Central memory CD8-positive, alpha-beta T cell (primary cell): ENCODE measurements around the gene SOAT1.
"Not testable (repeated sequence)": the region's sequence is repeated elsewhere in the genome, so short reads cannot be mapped to it uniquely, and the experiment has no call there.

ENCODE experiments used
- ATAC-seq: fragments of 150-1000 bp; cut with Tn5 transposase; replicated peaks from 2 replicates; pipeline ENCODE4 v1.10.0; 2022; ENCODE audit warnings: mild to moderate bottlenecking, moderate FRiP score, moderate number of reproducible peaks; ENCODE audit not compliant: poor library complexity, severe bottlenecking; ENCODE audit errors: extremely low read depth
- DNase-seq, 2 donors: peaks; one replicate each; pipeline ENCODE4 v3.0.0; 2021; ENCODE audit warnings: low spot score in 2 of 2
- H3K27ac Mint-ChIP-seq: one replicate; pipeline ENCODE4 v1.8.0; 2022; ENCODE audit warnings: low read depth, mild to moderate bottlenecking, moderate library complexity, mixed read lengths
- H3K27me3 Mint-ChIP-seq: one replicate; pipeline ENCODE4 v1.8.0; 2022; ENCODE audit warnings: mixed read lengths
- H3K36me3 Mint-ChIP-seq: one replicate; pipeline ENCODE4 v1.8.0; 2022; ENCODE audit warnings: mild to moderate bottlenecking, moderate library complexity, mixed read lengths; ENCODE audit not compliant: insufficient read depth
- H3K4me1 Mint-ChIP-seq: one replicate; pipeline ENCODE4 v1.8.0; 2022; ENCODE audit warnings: mixed read lengths
- H3K4me3 Mint-ChIP-seq: one replicate; pipeline ENCODE4 v1.8.0; 2022; ENCODE audit warnings: mild to moderate bottlenecking, moderate library complexity, mixed read lengths
- H3K9me3 Mint-ChIP-seq: one replicate; pipeline ENCODE4 v1.8.0; 2022; ENCODE audit warnings: mixed read lengths

Gene SOAT1

GRCh38 chr1:179337942-179338560 lies 44.5 kb downstream of the SOAT1 start:
- Mint-ChIP-seq H3K4me3 (no peak overlapping the region), H3K27ac (no peak overlapping the region), H3K36me3 (peaks cover 42% of the 10 kb centered on the region), H3K27me3 (no peaks in the 10 kb centered on the region), H3K4me1 (peaks cover 6% of the 10 kb centered on the region), H3K9me3 (no peaks in the 10 kb centered on the region)
- no peak for ATAC-seq
- DNase-seq, result no peak

- DNase-seq (no peak), ATAC-seq (no peak)
- Mint-ChIP-seq H3K9me3 (no peaks in the 10 kb centered on the region), H3K4me1 (no peaks in the 10 kb centered on the region), H3K4me3 (no peak overlapping the region), H3K27ac (no peak overlapping the region), H3K27me3 (no peaks in the 10 kb centered on the region), H3K36me3 (peaks cover 54% of the 10 kb centered on the region)
Observed at GRCh38 chr1:179340918-179341317, 47.3 kb downstream of the SOAT1 start.

GRCh38 chr1:179341943-179342547 lies 48.4 kb downstream of the SOAT1 start:
- H3K4me3 Mint-ChIP-seq, result no peak overlapping the region
- H3K9me3 Mint-ChIP-seq, result no peaks in the 10 kb centered on the region
- ATAC-seq (no peak), DNase-seq (no peak)
- no peaks in the 10 kb centered on the region for H3K27me3 Mint-ChIP-seq
- peaks cover 55% of the 10 kb centered on the region for H3K36me3 Mint-ChIP-seq
- no peaks in the 10 kb centered on the region for H3K4me1 Mint-ChIP-seq
- peak overlapping the region; percentile 84 for H3K27ac Mint-ChIP-seq

GRCh38 chr1:179342740-179343404 lies 49.3 kb downstream of the SOAT1 start:
- H3K4me3 Mint-ChIP-seq, result no peak overlapping the region
- H3K9me3 Mint-ChIP-seq, result no peaks in the 10 kb centered on the region
- peaks cover 55% of the 10 kb centered on the region for H3K36me3 Mint-ChIP-seq
- no peaks in the 10 kb centered on the region for H3K27me3 Mint-ChIP-seq
- ATAC-seq (no peak), DNase-seq (no peak)
- no peaks in the 10 kb centered on the region for H3K4me1 Mint-ChIP-seq
- H3K27ac Mint-ChIP-seq, result peak overlapping the region; percentile 84

GRCh38 chr1:179351281-179351680 lies 57.7 kb downstream of the SOAT1 start:
- no peak overlapping the region for H3K4me3 Mint-ChIP-seq
- H3K27me3 Mint-ChIP-seq, result no peaks in the 10 kb centered on the region
- H3K4me1 Mint-ChIP-seq, result peaks cover 11% of the 10 kb centered on the region
- ATAC-seq (no peak), DNase-seq (no peak)
- H3K36me3 Mint-ChIP-seq, result peaks cover 62% of the 10 kb centered on the region
- H3K27ac Mint-ChIP-seq, result peak overlapping the region; percentile 9
- no peaks in the 10 kb centered on the region for H3K9me3 Mint-ChIP-seq

GRCh38 chr1:179352236-179352635 lies 58.6 kb downstream of the SOAT1 start:
- H3K27me3 Mint-ChIP-seq, result no peaks in the 10 kb centered on the region
- H3K4me3 Mint-ChIP-seq, result no peak overlapping the region
- H3K9me3 Mint-ChIP-seq, result no peaks in the 10 kb centered on the region
- peak overlapping the region; percentile 65 for H3K27ac Mint-ChIP-seq
- no peak for DNase-seq
- no peak for ATAC-seq
- peaks cover 62% of the 10 kb centered on the region for H3K36me3 Mint-ChIP-seq
- peaks cover 11% of the 10 kb centered on the region for H3K4me1 Mint-ChIP-seq

- H3K27ac Mint-ChIP-seq, result no peak overlapping the region
- H3K4me3 Mint-ChIP-seq, result no peak overlapping the region
- H3K4me1 Mint-ChIP-seq, result peaks cover 11% of the 10 kb centered on the region
- DNase-seq (no peak), ATAC-seq (no peak)
- no peaks in the 10 kb centered on the region for H3K9me3 Mint-ChIP-seq
- peaks cover 52% of the 10 kb centered on the region for H3K36me3 Mint-ChIP-seq
- no peaks in the 10 kb centered on the region for H3K27me3 Mint-ChIP-seq
Observed at GRCh38 chr1:179353546-179353945, 59.9 kb downstream of the SOAT1 start.

- peaks cover 11% of the 10 kb centered on the region for H3K4me1 Mint-ChIP-seq
- not testable (repeated sequence) for H3K4me3 Mint-ChIP-seq, DNase-seq, ATAC-seq, H3K27ac Mint-ChIP-seq, H3K9me3 Mint-ChIP-seq, H3K27me3 Mint-ChIP-seq
- peaks cover 14% of the 10 kb centered on the region for H3K36me3 Mint-ChIP-seq
Observed at GRCh38 chr1:179361631-179362030, 68.0 kb downstream of the SOAT1 start.

- Mint-ChIP-seq H3K4me3 (peak within 1 kb of the TSS; percentile 87), H3K4me1 (peaks cover 11% of the 10 kb centered on the region), H3K9me3 (no peaks in the 10 kb centered on the region), H3K27ac (peak within 1 kb of the TSS; percentile 100), H3K27me3 (no peaks in the 10 kb centered on the region), H3K36me3 (peaks cover 15% of the 10 kb centered on the region)
- DNase-seq (peak; percentile 84 to 91), ATAC-seq (peak; percentile 97)
Observed at GRCh38 chr1:179365342-179366092, 71.9 kb downstream of the SOAT1 start, which contains the start of gene AXDND1. Gene AXDND1 (plus strand): TSS chr1:179365971. CDS start chr1:179366510, 539 bp downstream.

- H3K4me1 Mint-ChIP-seq, result peaks cover 11% of the 10 kb centered on the region
Observed at GRCh38 chr1:179366093-179366800, 72.7 kb downstream of the SOAT1 start.

GRCh38 chr1:179369751-179370341 lies 76.2 kb downstream of the SOAT1 start:
- Mint-ChIP-seq H3K4me3 (no peak overlapping the region), H3K27ac (no peak overlapping the region), H3K36me3 (peaks cover 14% of the 10 kb centered on the region), H3K9me3 (no peaks in the 10 kb centered on the region), H3K4me1 (peaks cover 11% of the 10 kb centered on the region), H3K27me3 (no peaks in the 10 kb centered on the region)
- peak in 1 of 2 donors; percentile 39 for DNase-seq
- ATAC-seq, result no peak

More at GRCh38 chr1:179366093-179366800, 72.7 kb downstream of the SOAT1 start:
- H3K27ac Mint-ChIP-seq, result peak overlapping the region; percentile 100
- ATAC-seq (peak; percentile 18), DNase-seq (no peak)
- H3K4me3 Mint-ChIP-seq, result peak overlapping the region; percentile 87
- H3K9me3 Mint-ChIP-seq, result no peaks in the 10 kb centered on the region
- peaks cover 15% of the 10 kb centered on the region for H3K36me3 Mint-ChIP-seq
- no peaks in the 10 kb centered on the region for H3K27me3 Mint-ChIP-seq

GRCh38 chr1:179372160-179372559 lies 78.6 kb downstream of the SOAT1 start:
- Mint-ChIP-seq H3K27ac (no peak overlapping the region), H3K9me3 (no peaks in the 10 kb centered on the region), H3K4me3 (no peak overlapping the region)

More at GRCh38 chr1:179372160-179372559, 78.6 kb downstream of the SOAT1 start:
- ATAC-seq, result no peak
- Mint-ChIP-seq H3K27me3 (no peaks in the 10 kb centered on the region), H3K4me1 (no peaks in the 10 kb centered on the region), H3K36me3 (peaks cover 4% of the 10 kb centered on the region)
- DNase-seq, result no peak
